Islet precursor cell (in vitro differentiated cells): ENCODE measurements around the gene USP17L5.
"Not testable (repeated sequence)": the region's sequence is repeated elsewhere in the genome, so short reads cannot be mapped to it uniquely, and the experiment has no call there.

Experiments
- DNase-seq: peaks from one replicate; pipeline ENCODE4 v3.0.0-alpha.2; 2018

USP17L5 gene

GRCh38 chr4:9339103-9339502 lies at the start of gene USP17L5:
Gene USP17L5, plus strand, starts transcription at chr4:9339403. Its CDS starts 0 bp downstream, at chr4:9339403.
- DNase-seq, result not testable (repeated sequence)

DNA sequence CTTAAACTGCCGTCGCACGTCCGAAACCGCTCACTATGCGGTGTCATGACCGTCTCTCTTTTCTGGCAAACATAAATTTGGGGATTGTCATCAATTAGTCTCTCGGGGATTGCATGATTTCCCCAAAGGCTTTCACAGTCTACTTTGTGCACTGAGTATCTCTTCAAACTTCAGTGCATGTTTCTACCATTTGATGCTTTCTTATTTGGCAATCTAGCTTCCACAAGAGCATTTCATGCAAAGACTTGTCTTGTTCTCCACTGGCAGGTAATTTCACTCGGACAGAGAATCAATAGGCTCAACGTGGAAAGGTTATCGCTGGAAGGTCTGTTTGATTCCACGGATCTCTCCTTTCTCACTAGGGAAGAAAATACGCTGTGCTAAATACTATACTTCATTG lies 15.0 kb upstream of the USP17L5 start:
- not testable (repeated sequence) for DNase-seq

- DNase-seq, result not testable (repeated sequence)
Observed at GRCh38 chr4:9324865-9325264, 14.3 kb upstream of the USP17L5 start, which contains the start of gene USP17L24. Gene USP17L24, plus strand, starts transcription at chr4:9325165. Its CDS starts 0 bp downstream, at chr4:9325165.

- not testable (repeated sequence) for DNase-seq
Observed at GRCh38 chr4:9329611-9330010, 9.6 kb upstream of the USP17L5 start, which contains the start of gene USP17L25. Gene USP17L25, plus strand, starts transcription at chr4:9329911. Its CDS starts 0 bp downstream, at chr4:9329911.

GRCh38 chr4:9334358-9334757 lies 4.8 kb upstream of the USP17L5 start, which contains the start of gene USP17L26:
Gene USP17L26, plus strand, starts transcription at chr4:9334658. Its CDS starts 0 bp downstream, at chr4:9334658.
- DNase-seq, result not testable (repeated sequence)

DNA sequence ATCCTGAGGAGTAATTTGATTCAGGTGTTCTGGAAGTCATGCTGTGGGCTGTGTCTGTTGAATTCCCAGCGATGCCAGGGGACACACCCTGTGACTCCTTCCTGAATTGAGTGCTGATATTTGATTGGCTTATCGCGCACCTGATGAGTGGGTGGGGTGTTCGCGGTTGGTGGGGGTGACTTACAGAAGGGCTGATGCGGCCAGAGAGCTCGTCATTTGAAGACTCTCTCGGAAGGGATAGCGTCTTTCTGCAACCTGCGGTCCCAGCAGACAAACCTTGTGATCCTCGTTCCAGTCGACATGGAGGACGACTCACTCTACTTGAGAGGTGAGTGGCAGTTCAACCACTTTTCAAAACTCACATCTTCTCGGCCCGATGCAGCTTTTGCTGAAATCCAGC lies 4.6 kb downstream of the USP17L5 start, which contains the start of gene USP17L27:
Gene USP17L27 (plus strand): TSS at position 301 of the 400 bp plus-strand sequence. CDS start 0 bp downstream, at position 301.
- not testable (repeated sequence) for DNase-seq

- not testable (repeated sequence) for DNase-seq
Observed at GRCh38 chr4:9348593-9348992, 9.4 kb downstream of the USP17L5 start, which contains the start of gene USP17L28. Gene USP17L28, plus strand, starts transcription at chr4:9348893. Its CDS starts 0 bp downstream, at chr4:9348893.

GRCh38 chr4:9350866-9351265 lies 11.7 kb downstream of the USP17L5 start:
- DNase-seq, result not testable (repeated sequence)

GRCh38 chr4:9353338-9353737 lies 14.1 kb downstream of the USP17L5 start, which contains the start of gene USP17L29:
Gene USP17L29, plus strand, starts transcription at chr4:9353638. Its CDS starts 0 bp downstream, at chr4:9353638.
- DNase-seq, result not testable (repeated sequence)

DNA sequence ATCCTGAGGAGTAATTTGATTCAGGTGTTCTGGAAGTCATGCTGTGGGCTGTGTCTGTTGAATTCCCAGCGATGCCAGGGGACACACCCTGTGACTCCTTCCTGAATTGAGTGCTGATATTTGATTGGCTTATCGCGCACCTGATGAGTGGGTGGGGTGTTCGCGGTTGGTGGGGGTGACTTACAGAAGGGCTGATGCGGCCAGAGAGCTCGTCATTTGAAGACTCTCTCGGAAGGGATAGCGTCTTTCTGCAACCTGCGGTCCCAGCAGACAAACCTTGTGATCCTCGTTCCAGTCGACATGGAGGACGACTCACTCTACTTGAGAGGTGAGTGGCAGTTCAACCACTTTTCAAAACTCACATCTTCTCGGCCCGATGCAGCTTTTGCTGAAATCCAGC lies 23.6 kb downstream of the USP17L5 start, which contains the start of gene USP17L30:
Gene USP17L30 (plus strand): TSS at position 301 of the 400 bp plus-strand sequence. CDS start 0 bp downstream, at position 301.
- not testable (repeated sequence) for DNase-seq

DNA sequence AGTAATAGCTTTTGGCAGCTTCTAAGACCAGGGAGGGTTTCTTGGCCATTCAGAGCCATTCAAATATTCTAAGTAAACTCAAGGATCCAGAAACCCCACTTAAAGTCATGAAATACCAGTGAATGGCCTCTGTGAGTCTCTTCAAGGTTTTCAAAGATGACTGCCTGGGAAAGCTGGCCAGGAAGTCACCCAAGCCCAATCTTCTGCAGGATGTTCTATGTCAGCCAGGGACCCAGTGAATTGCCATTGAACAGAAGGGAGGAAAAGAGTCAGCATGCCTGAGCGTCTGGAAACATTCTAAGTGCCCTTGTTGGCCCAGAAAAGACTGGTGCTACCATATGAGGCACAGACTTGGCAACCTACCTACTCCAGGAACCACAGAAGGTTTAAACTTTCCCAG lies 40.7 kb downstream of the USP17L5 start:
- DNase-seq, result not testable (repeated sequence)

DNA sequence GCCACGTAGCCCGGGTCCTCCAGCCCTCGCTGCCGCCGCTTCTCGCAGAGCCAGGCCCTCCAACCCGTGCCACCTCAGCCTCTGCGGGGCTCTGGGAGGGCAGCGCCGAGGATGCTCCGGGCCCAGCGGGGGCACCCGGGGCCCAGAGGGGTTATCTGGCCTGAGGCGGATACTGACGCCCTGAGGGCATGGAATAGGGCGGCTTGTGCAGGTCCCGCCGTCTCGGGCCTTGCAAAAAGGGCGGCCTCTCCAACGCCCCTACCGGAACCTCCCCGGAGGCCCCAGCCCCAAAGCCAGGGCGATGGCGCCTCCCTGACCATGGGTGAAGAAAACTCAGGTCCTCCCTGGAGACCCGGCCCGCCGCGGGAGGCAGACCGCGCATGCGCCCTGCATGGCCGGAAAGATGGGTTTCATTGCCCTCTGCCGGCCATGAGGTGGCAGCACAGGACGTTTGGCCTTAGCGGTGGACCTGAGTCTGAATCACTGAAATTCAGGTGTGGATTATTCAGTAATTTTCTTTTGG lies 41.9 kb downstream of the USP17L5 start:
- DNase-seq, result peak; percentile 54

GRCh38 chr4:9384126-9384525 lies 44.9 kb downstream of the USP17L5 start:
- no peak for DNase-seq

GRCh38 chr4:9389001-9389400 lies 49.8 kb downstream of the USP17L5 start:
- not testable (repeated sequence) for DNase-seq
